ENCODE data around the gene VGF.
A peak's percentile ranks its signal among the peaks of the same experiment; 100 is the strongest.

The VGF gene

DNA sequence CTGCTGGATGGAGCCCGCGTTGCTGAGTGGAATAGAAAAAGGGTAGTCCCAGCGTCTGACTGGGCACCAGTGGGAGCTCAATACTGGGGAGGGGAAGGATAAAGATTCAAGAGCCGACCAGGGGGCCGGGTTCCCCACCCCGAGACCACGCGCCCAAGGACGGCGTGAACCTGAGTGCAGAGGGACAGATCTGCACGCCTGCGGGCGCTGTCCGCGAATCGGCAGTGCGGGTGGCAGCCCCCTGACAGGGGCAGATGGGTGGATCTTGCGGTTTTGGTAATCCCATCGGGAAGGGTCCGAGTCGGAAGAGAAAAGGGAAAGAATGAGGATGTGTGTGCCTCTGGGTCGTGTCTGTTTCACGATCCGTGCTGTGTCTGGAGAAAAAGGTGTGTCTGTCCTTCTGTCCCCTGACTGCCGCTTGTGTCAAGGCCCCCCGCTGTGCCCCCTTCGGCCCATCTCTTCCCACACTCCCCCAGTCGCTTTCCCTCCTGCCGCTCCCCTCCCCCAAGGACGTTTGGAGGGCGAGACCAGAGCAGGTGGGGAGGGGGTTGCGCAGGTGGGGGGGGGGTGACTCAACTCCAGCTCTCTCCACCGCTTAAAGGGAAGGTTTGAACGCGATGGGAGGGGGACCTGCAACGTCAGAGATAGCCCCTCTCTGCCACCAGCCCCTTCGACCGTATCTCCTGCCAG, 734 bp upstream of the VGF start:
- DNase-seq (no peak), ATAC-seq (ENCODE audit: insufficient read depth, low read depth) (no peak)
- Histone ChIP-seq H3K27me3 (ENCODE audit: insufficient read depth, low read length, poor library complexity) (peaks cover 17% of the 10 kb centered on the region), H2AFZ (ENCODE audit: low read depth, low read length) (no peak overlapping the region), H3K4me2 (ENCODE audit: insufficient read depth, low read length) (no peak overlapping the region), H3K9me3 (ENCODE audit: insufficient read depth, low read length, severe bottlenecking) (no peaks in the 10 kb centered on the region), H4K20me1 (ENCODE audit: insufficient read depth, low read length) (peaks cover 53% of the 10 kb centered on the region), H3K4me3 (ENCODE audit: low read depth in 1 of 2, low read length in 2 of 2) (no peak overlapping the region), H3K79me2 (ENCODE audit: insufficient read depth, low read length) (peaks cover 3% of the 10 kb centered on the region), H3K36me3 (ENCODE audit: insufficient read depth, low read length) (no peaks in the 10 kb centered on the region), H3K9ac (ENCODE audit: low read depth, low read length) (no peak overlapping the region), H3K27ac (ENCODE audit: low read length) (no peak overlapping the region), H3K4me1 (ENCODE audit: insufficient read depth, low read length) (peaks cover 75% of the 10 kb centered on the region)
- TF ChIP-seq EZH2 (IDR thresholded peaks at IDR 0.05; ENCODE audit: borderline replicate concordance, low read depth, low read length, severe bottlenecking) (no peak), CTCF (IDR thresholded peaks at IDR 0.05; ENCODE audit: borderline replicate concordance, extremely low read depth, low read length, poor library complexity, severe bottlenecking) (no peak)

- peak overlapping the region; percentile 81 for H3K27ac ChIP-seq (ENCODE audit: low read length)
- H3K9ac ChIP-seq (ENCODE audit: low read depth, low read length) = peak overlapping the region; percentile 61
- peak overlapping the region; percentile 78 for H3K4me2 ChIP-seq (ENCODE audit: insufficient read depth, low read length)
- peaks cover 3% of the 10 kb centered on the region for H3K79me2 ChIP-seq (ENCODE audit: insufficient read depth, low read length)
- peaks cover 57% of the 10 kb centered on the region for H3K4me1 ChIP-seq (ENCODE audit: insufficient read depth, low read length)
- H3K27me3 ChIP-seq (ENCODE audit: insufficient read depth, low read length, poor library complexity) = peaks cover 12% of the 10 kb centered on the region
- H2AFZ ChIP-seq (ENCODE audit: low read depth, low read length) = peak overlapping the region; percentile 93; the same call in 1 of the 2 replicates
- H3K36me3 ChIP-seq (ENCODE audit: insufficient read depth, low read length) = peaks cover 10% of the 10 kb centered on the region
- H3K9me3 ChIP-seq (ENCODE audit: insufficient read depth, low read length, severe bottlenecking) = no peaks in the 10 kb centered on the region
- TF ChIP-seq EZH2 (IDR thresholded peaks at IDR 0.05; ENCODE audit: borderline replicate concordance, low read depth, low read length, severe bottlenecking) (no peak), CTCF (IDR thresholded peaks at IDR 0.05; ENCODE audit: borderline replicate concordance, extremely low read depth, low read length, poor library complexity, severe bottlenecking) (no peak)
- peaks cover 40% of the 10 kb centered on the region for H4K20me1 ChIP-seq (ENCODE audit: insufficient read depth, low read length)
- DNase-seq = no peak
- no peak for ATAC-seq (ENCODE audit: insufficient read depth, low read depth)
- peak overlapping the region; percentile 31 to 72 for H3K4me3 ChIP-seq (ENCODE audit: low read depth in 1 of 2, low read length in 2 of 2)
These were observed 1.1 kb downstream of the VGF start for GRCh38 chr7:101164071-101164840.

- Histone ChIP-seq H3K79me2 (ENCODE audit: insufficient read depth, low read length) (peaks cover 3% of the 10 kb centered on the region), H3K36me3 (ENCODE audit: insufficient read depth, low read length) (peaks cover 16% of the 10 kb centered on the region), H2AFZ (ENCODE audit: low read depth, low read length) (peak overlapping the region; percentile 93), H3K4me1 (ENCODE audit: insufficient read depth, low read length) (peaks cover 51% of the 10 kb centered on the region), H3K27ac (ENCODE audit: low read length) (peak overlapping the region; percentile 90), H4K20me1 (ENCODE audit: insufficient read depth, low read length) (peaks cover 38% of the 10 kb centered on the region), H3K9me3 (ENCODE audit: insufficient read depth, low read length, severe bottlenecking) (no peaks in the 10 kb centered on the region), H3K27me3 (ENCODE audit: insufficient read depth, low read length, poor library complexity) (peaks cover 9% of the 10 kb centered on the region), H3K4me2 (ENCODE audit: insufficient read depth, low read length) (peak overlapping the region; percentile 78), H3K4me3 (ENCODE audit: low read depth in 1 of 2, low read length in 2 of 2) (peak overlapping the region; percentile 31 to 72), H3K9ac (ENCODE audit: low read depth, low read length) (peak overlapping the region; percentile 61)
- peak; percentile 84 for DNase-seq
- no peak for TF ChIP-seq CTCF (IDR thresholded peaks at IDR 0.05; ENCODE audit: borderline replicate concordance, extremely low read depth, low read length, poor library complexity, severe bottlenecking)
- no peak for TF ChIP-seq EZH2 (IDR thresholded peaks at IDR 0.05; ENCODE audit: borderline replicate concordance, low read depth, low read length, severe bottlenecking)
- ATAC-seq (ENCODE audit: insufficient read depth, low read depth) = peak; percentile 80
These were observed 1.9 kb downstream of the VGF start for GRCh38 chr7:101163279-101164070.

Measured in DND-41 (cell line).